ENCODE measurements around the gene STK39.

STK39 gene

GRCh38 chr2:168119515-168120141, 127.8 kb downstream of the STK39 start:
- Histone ChIP-seq H3K9me3 (ENCODE audit: control insufficient read depth, insufficient read depth, low read length) (no peaks in the 10 kb centered on the region), H3K4me3 (ENCODE audit: low read length) (no peak overlapping the region), H3K27ac (ENCODE audit: low read depth, low read length) (no peak overlapping the region)

GRCh38 chr2:168118733-168119514, 128.5 kb downstream of the STK39 start:
- Histone ChIP-seq H3K4me2 (ENCODE audit: low read length) (no peak overlapping the region), H3K79me2 (ENCODE audit: control insufficient read depth, low read length) (no peaks in the 10 kb centered on the region), H3K9me3 (ENCODE audit: control insufficient read depth, insufficient read depth, low read length) (no peaks in the 10 kb centered on the region), H3K27ac (ENCODE audit: low read depth, low read length) (no peak overlapping the region), H3K36me3 (ENCODE audit: control insufficient read depth, low read length) (peaks cover 10% of the 10 kb centered on the region), H3F3A (ENCODE audit: control insufficient read depth, insufficient read depth) (0 out of 2 replicates have a peak, but pooled peaks cover 3% of the 10 kb centered on the region), H3K27me3 (ENCODE audit: control insufficient read depth, low read length) (no peaks in the 10 kb centered on the region), H3K9me2 (replicated peaks; ENCODE audit: control insufficient read depth, low read length) (no peaks in the 10 kb centered on the region), H3K4me3 (ENCODE audit: low read length) (no peak overlapping the region), H3K4me1 (ENCODE audit: control insufficient read depth, low read length) (peaks cover 8% of the 10 kb centered on the region), H4K20me1 (ENCODE audit: control insufficient read depth, insufficient read depth, low read depth, low read length) (no peaks in the 10 kb centered on the region)
- TF ChIP-seq CTCF (IDR thresholded peaks at IDR 0.05; ENCODE audit: low read depth, low read length, poor library complexity, severe bottlenecking) (peak; percentile 65), EZH2phosphoT487 (IDR thresholded peaks at IDR 0.05; ENCODE audit: borderline replicate concordance, low read length) (no peak)

More at GRCh38 chr2:168119515-168120141, 127.8 kb downstream of the STK39 start:
- H3F3A ChIP-seq (ENCODE audit: control insufficient read depth, insufficient read depth) = 0 out of 2 replicates have a peak, but pooled peaks cover 3% of the 10 kb centered on the region
- no peaks in the 10 kb centered on the region for H3K9me2 ChIP-seq (replicated peaks; ENCODE audit: control insufficient read depth, low read length)
- TF ChIP-seq CTCF (IDR thresholded peaks at IDR 0.05; ENCODE audit: low read depth, low read length, poor library complexity, severe bottlenecking) (peak; percentile 39), EZH2phosphoT487 (IDR thresholded peaks at IDR 0.05; ENCODE audit: borderline replicate concordance, low read length) (no peak)
- H4K20me1 ChIP-seq (ENCODE audit: control insufficient read depth, insufficient read depth, low read depth, low read length) = no peaks in the 10 kb centered on the region
- H3K4me1 ChIP-seq (ENCODE audit: control insufficient read depth, low read length) = peaks cover 8% of the 10 kb centered on the region
- H3K4me2 ChIP-seq (ENCODE audit: low read length) = no peak overlapping the region
- H3K79me2 ChIP-seq (ENCODE audit: control insufficient read depth, low read length) = no peaks in the 10 kb centered on the region
- H3K27me3 ChIP-seq (ENCODE audit: control insufficient read depth, low read length) = no peaks in the 10 kb centered on the region
- peaks cover 10% of the 10 kb centered on the region for H3K36me3 ChIP-seq (ENCODE audit: control insufficient read depth, low read length)

- Histone ChIP-seq H3K27me3 (ENCODE audit: control insufficient read depth, low read length) (no peaks in the 10 kb centered on the region), H3F3A (ENCODE audit: control insufficient read depth, insufficient read depth) (0 out of 2 replicates have a peak, but pooled peaks cover 3% of the 10 kb centered on the region), H3K9me2 (replicated peaks; ENCODE audit: control insufficient read depth, low read length) (no peaks in the 10 kb centered on the region), H3K9me3 (ENCODE audit: control insufficient read depth, insufficient read depth, low read length) (no peaks in the 10 kb centered on the region), H4K20me1 (ENCODE audit: control insufficient read depth, insufficient read depth, low read depth, low read length) (no peaks in the 10 kb centered on the region), H3K4me2 (ENCODE audit: low read length) (no peak overlapping the region), H3K4me3 (ENCODE audit: low read length) (no peak overlapping the region), H3K79me2 (ENCODE audit: control insufficient read depth, low read length) (no peaks in the 10 kb centered on the region), H3K4me1 (ENCODE audit: control insufficient read depth, low read length) (peaks cover 8% of the 10 kb centered on the region), H3K36me3 (ENCODE audit: control insufficient read depth, low read length) (peaks cover 9% of the 10 kb centered on the region; the same call in 1 of the 2 replicates), H3K27ac (ENCODE audit: low read depth, low read length) (no peak overlapping the region)
- TF ChIP-seq CTCF (IDR thresholded peaks at IDR 0.05; ENCODE audit: low read depth, low read length, poor library complexity, severe bottlenecking) = no peak
- no peak for TF ChIP-seq EZH2phosphoT487 (IDR thresholded peaks at IDR 0.05; ENCODE audit: borderline replicate concordance, low read length)
Observed at GRCh38 chr2:168116448-168116847, 130.9 kb downstream of the STK39 start.
